ENCODE results near the gene USP22. TPM values are rescaled to one million over a fixed set of nuclear protein-coding genes. Genes with fewer than 3 reads are reported as not detected.

The USP22 gene
- polyA plus RNA-seq, 3 donors, result 20.4 to 69.9 (median 27.3) TPM

GRCh38 chr17:20986767-20987510, 55.9 kb downstream of the USP22 start:
- Histone ChIP-seq H3K4me1 (ENCODE audit: control insufficient read depth in 1 of 2, insufficient read depth in 2 of 2, low read length in 2 of 2) (no peaks in the 10 kb centered on the region), H4K20me1 (ENCODE audit: insufficient read depth, low read length) (no peaks in the 10 kb centered on the region), H3K4me2 (replicated peaks; ENCODE audit: extremely low read depth, low read length, poor library complexity, severe bottlenecking) (no peak overlapping the region), H3K27me3 (ENCODE audit: control insufficient read depth in 2 of 2, insufficient read depth in 2 of 2, low read length in 2 of 2) (no peaks in the 10 kb centered on the region), H3K36me3 (replicated peaks in 1 of 2; ENCODE audit: control insufficient read depth in 1 of 2, insufficient read depth in 2 of 2, low read length in 2 of 2) (no peaks in the 10 kb centered on the region), H3K79me2 (ENCODE audit: insufficient read depth, low read length) (no peaks in the 10 kb centered on the region), H3K9me3 (replicated peaks in 1 of 2; ENCODE audit: control insufficient read depth in 1 of 2, insufficient read depth in 1 of 2, low read length in 2 of 2) (no peaks in the 10 kb centered on the region), H3K9ac (ENCODE audit: insufficient read depth, low read length, poor library complexity, severe bottlenecking) (no peak overlapping the region), H3K4me3 (replicated peaks in 1 of 3; ENCODE audit: low read depth in 2 of 3, low read length in 3 of 3) (no peak overlapping the region), H2AFZ (ENCODE audit: insufficient read depth, low read depth, low read length, poor library complexity, severe bottlenecking) (no peak overlapping the region), H3K27ac (ENCODE audit: low read depth in 1 of 2, low read length in 2 of 2) (no peak overlapping the region)
- TF ChIP-seq CTCF (IDR thresholded peaks at IDR 0.05), result no peak
- H3K27ac Mint-ChIP-seq, result peak overlapping the region in 1 of 7 donors; percentile 46
- no peak for DNase-seq
- H3K9me3 Mint-ChIP-seq, result peaks cover 0 to 3% (median 0%) of the 10 kb centered on the region in 7 donors
- WGBS (ENCODE audit: insufficient coverage), result 93% methylated on average over 3 of the region's 7 CpGs
- H3K27me3 Mint-ChIP-seq (ENCODE audit: low read depth in 3 of 3), result peaks cover 0 to 6% (median 2%) of the 10 kb centered on the region in 3 donors
- H3K4me1 Mint-ChIP-seq, result no peaks in the 10 kb centered on the region
- intact Hi-C loops (cut with micrococcal nuclease), result no loop called here
- H3K4me3 Mint-ChIP-seq, result peak overlapping the region in 1 of 2 donors; percentile 10
- H3K36me3 Mint-ChIP-seq, result no peaks in the 10 kb centered on the region

- Histone ChIP-seq H3K27ac (ENCODE audit: low read depth in 1 of 2, low read length in 2 of 2) (no peak overlapping the region), H4K20me1 (ENCODE audit: insufficient read depth, low read length) (no peaks in the 10 kb centered on the region), H3K4me3 (replicated peaks in 1 of 3; ENCODE audit: low read depth in 2 of 3, low read length in 3 of 3) (no peak overlapping the region), H3K9me3 (replicated peaks in 1 of 2; ENCODE audit: control insufficient read depth in 1 of 2, insufficient read depth in 1 of 2, low read length in 2 of 2) (no peaks in the 10 kb centered on the region), H3K4me1 (ENCODE audit: control insufficient read depth in 1 of 2, insufficient read depth in 2 of 2, low read length in 2 of 2) (no peaks in the 10 kb centered on the region), H3K36me3 (replicated peaks in 1 of 2; ENCODE audit: control insufficient read depth in 1 of 2, insufficient read depth in 2 of 2, low read length in 2 of 2) (no peaks in the 10 kb centered on the region), H3K79me2 (ENCODE audit: insufficient read depth, low read length) (no peaks in the 10 kb centered on the region), H2AFZ (ENCODE audit: insufficient read depth, low read depth, low read length, poor library complexity, severe bottlenecking) (no peak overlapping the region), H3K27me3 (ENCODE audit: control insufficient read depth in 2 of 2, insufficient read depth in 2 of 2, low read length in 2 of 2) (no peaks in the 10 kb centered on the region), H3K9ac (ENCODE audit: insufficient read depth, low read length, poor library complexity, severe bottlenecking) (no peak overlapping the region), H3K4me2 (replicated peaks; ENCODE audit: extremely low read depth, low read length, poor library complexity, severe bottlenecking) (no peak overlapping the region)
- Mint-ChIP-seq H3K9me3 (peaks cover 0 to 3% (median 0%) of the 10 kb centered on the region in 7 donors), H3K27me3 (ENCODE audit: low read depth in 3 of 3) (peaks cover 3 to 11% (median 10%) of the 10 kb centered on the region in 3 donors), H3K27ac (no peak overlapping the region), H3K4me3 (no peak overlapping the region), H3K36me3 (no peaks in the 10 kb centered on the region), H3K4me1 (peaks cover 6% of the 10 kb centered on the region)
- DNase-seq, result no peak
- intact Hi-C loops (cut with micrococcal nuclease), result no loop called here
- no CpG with 5 or more reads among the region's 3 CpGs for WGBS (ENCODE audit: insufficient coverage)
- no peak for TF ChIP-seq CTCF (IDR thresholded peaks at IDR 0.05)
Measured at GRCh38 chr17:20983359-20983637, 59.5 kb downstream of the USP22 start.

All from CD14-positive monocyte (primary cell).